HG02678 (cell line): ENCODE data around the gene TNS1.

Experiments used
- ATAC-seq: cut with Tn5 transposase; IDR thresholded peaks from one replicate; pipeline ENCODE4 v1.9.1; 2021; ENCODE audit warnings: mild to moderate bottlenecking, moderate library complexity; ENCODE audit not compliant: unreplicated experiment

The TNS1 gene

DNA sequence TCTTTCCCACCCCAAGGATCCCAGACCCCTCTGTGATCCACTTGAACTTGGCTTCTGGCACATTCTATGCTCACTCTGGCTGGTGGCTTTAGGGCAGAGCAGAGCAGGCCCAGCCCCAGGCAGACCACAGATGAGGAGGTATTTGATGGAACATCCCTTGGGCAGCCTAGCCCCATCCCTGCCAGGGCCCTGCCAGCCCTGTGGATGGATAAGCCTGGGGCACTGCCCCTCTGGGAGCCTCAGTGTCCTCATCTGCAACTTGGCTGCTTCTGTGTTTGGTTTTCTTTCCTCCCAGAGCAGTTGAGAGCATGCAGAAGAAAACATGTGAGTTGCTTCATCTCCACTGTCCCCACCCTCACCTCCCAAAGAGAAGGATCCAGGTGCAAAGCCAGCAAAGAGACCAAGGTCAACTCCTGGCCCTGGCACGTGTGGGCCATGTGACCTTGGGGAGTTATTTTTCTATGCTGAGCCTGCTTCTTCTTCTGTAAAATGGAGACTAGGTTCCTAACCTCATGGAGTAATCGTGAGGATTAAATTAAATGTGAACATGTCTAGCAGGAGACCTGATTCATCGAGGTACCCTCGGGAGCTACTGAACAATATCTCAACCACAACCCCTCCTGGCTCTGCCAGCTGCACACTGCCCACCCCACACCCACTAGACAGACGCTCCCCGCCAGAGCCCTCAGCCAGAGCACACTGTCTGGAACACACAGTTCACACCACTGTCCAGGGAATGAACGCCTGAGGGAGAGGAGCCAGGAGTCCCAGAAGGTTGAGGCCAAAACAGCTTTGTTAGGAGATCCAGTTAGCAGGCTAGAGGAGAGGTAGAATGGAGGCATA lies 14.6 kb upstream of the TNS1 start:
- no peak for ATAC-seq

DNA sequence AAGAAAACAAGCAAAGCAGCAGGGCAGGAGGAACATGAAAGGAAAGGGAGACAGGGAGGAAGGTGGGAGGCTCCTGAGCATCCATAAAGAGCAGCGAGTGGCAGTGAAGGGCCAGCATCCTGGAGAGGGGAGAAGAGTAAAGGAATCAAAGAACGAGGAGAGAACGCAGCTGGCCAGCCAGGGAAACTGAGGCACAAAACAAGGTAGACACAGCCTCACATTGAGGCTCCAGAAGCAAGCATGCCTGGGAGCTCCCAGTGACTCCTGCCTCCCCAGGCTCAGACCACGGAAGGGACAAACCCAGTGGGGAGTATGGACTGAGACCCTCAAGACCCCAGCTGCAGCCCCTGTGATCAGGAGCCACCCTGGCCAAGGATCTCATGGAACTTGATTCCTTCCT lies 14.0 kb upstream of the TNS1 start:
- no peak for ATAC-seq

DNA sequence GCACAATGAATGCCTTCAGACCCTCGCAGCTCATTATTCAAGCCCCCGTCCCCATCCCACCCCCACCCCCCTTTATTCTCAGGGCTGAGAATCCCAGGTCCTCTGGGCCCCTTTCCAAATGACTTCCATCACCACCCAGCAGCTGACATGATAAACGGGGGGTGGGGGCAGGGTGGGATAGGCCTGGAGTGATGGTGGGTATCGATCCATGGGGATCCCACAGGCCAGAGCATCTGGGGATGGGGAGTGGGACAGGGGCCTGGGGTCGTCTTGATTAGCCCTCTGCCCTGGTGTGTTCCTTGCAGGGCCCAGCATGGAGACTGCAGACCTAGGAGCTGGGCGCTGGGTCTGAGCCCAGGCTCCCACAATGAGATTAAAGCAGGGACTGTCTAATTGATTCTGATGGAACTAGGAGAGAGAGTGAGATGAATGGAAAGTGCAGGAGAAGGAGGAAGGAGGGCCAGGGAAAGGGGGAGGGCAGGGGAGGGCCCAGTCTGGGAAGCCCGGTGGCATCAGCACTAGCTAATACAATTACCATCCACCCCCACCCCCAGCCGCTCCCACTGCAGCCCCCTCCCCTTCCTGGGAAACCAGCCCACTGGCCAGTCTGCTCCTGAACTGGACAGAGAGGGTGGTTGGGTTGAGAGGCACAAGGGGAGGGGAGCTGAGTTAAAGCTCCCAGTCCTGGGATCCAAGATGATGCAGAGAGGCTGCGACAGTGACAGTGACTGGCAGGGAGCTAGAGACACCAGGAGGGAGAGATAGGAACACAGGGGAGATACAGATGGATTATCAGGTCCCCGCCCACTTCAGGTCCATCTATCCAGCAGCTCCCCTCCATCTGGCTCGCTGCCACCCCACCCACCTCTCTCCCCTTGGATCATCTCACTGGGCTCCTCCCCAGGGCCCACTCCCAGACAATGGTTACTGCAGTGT lies 13.1 kb upstream of the TNS1 start:
- ATAC-seq: no peak

DNA sequence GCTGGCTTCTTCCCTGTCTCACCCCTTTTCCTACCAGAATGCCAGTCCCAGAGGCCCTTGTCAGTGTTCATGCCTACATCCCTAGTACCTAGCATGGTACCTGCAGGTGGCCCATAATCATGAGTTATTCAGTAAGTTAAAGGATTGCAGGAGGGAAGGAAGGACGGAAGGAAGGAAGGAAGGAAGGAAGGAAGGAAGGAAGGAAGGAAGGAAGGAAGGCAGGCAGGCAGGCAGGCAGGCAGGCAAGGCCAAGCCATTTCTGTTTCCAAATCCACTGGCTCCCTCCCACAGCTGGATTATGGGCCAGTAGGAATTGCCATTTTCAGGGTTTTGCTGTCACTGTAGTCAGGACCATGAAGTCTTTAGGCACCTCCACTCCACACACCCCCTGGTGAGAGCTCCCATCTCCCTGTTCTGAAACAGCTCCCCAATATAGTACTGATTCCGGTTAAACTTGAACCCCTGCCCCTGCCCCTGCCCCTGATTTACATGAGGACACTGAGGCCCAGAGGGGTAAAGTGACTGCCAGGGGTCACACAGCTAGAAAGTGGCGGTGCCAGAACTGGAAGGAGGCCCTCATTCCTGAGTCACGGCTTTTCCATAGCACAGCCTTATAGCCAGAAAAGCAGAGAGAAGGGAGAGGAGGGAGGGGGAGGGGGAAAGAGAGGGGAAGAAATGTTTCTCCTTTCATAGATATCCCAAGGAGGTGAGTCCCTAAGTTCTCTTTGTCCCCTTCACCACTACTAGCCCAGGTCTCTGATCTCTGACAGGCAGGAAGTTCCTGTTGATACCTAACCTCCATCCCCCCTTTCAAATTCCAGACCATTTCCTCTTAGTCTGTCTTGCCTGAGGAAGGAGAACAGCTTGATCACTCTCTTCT lies 12.2 kb upstream of the TNS1 start:
- ATAC-seq: no peak

DNA sequence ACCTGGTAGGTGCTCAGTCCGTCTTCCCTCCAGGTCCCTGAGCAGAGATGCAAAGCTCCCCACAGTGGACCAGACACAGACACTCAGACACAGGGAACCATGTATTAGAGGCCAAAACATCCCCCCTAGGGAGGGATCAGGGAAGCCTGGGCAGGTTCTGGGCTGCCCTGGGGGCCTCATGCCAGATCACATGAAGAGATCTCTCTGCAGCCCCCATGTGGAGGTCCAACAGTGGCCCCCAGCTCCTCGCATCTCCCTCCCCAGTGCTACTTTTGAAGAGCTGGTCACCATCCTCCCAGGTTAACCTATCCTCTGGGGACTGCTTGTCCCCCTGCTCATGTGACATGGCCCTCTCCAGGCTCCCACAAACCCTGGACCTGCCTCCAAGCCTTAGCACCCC lies 10.5 kb upstream of the TNS1 start:
- no peak for ATAC-seq

DNA sequence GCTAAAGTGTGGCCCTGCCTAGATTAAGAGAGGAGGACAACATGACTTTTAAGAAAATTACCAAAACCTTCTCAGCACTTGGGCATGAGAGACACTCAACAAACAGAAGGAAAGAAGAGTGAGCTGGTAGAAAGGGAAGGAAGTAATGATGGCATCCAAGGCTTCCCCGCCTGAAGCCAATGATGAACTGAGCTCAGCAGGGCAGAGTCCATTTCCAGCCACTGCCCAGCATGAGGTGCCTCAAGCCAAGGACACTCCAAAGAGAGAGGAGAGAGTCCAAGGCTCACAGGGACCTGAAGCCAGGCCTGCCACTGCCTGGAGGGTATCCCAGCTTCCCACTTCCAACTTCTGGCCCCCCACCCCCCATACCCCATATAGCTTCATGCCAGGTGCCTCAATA lies 9.5 kb upstream of the TNS1 start:
- no peak for ATAC-seq

DNA sequence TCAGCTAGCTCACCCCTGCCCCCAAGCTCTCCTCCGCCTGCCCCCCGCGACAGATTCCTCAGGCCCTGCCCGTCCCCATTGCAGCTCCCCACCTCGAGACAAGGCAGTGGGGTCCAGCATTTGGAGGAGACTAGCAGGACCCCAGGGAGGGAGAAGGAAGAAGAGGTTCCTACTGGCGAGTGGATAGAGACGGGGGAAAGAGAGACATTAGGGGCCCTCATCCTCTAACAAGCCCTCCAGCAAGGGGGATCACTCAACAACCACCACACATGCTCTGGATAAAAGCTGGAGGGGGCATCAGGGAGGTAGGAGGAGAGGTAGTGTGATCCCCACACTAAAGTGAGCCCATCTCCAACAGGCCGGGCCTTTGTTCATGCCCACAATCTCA lies 8.9 kb upstream of the TNS1 start:
- ATAC-seq: no peak

DNA sequence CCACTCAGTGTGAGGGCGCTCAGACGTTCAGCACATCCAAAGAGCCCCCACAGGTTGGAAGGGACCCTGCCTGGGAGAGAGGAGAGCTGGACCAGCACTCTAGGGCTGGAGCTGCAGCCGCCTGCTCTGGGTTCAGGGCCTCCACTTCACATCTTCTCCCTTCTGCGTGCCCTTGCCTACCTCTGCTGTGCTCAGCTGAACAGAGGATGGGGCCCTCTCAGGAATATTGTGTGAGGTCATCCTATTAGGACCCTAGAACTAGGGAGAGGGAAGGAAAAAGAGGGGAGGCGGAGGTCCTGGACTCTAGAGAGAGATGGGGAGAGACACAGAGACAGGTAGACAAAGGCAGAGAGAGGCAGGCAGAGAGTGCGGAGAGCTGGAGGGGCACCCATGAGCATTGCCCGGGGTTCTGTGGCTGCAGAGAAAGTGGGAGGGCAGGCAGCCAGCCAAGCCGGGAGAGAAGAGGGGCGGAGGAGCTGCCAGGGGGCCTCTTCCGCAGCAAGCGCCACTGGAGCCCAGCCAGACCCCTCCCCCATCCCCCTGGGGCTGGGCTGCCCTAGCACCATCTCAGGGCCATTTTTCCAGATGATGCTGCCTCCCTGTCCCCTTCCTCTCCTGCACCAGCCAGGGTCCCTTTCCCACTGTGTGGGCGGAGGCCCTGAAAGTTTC lies 8.3 kb upstream of the TNS1 start:
- ATAC-seq: no peak

DNA sequence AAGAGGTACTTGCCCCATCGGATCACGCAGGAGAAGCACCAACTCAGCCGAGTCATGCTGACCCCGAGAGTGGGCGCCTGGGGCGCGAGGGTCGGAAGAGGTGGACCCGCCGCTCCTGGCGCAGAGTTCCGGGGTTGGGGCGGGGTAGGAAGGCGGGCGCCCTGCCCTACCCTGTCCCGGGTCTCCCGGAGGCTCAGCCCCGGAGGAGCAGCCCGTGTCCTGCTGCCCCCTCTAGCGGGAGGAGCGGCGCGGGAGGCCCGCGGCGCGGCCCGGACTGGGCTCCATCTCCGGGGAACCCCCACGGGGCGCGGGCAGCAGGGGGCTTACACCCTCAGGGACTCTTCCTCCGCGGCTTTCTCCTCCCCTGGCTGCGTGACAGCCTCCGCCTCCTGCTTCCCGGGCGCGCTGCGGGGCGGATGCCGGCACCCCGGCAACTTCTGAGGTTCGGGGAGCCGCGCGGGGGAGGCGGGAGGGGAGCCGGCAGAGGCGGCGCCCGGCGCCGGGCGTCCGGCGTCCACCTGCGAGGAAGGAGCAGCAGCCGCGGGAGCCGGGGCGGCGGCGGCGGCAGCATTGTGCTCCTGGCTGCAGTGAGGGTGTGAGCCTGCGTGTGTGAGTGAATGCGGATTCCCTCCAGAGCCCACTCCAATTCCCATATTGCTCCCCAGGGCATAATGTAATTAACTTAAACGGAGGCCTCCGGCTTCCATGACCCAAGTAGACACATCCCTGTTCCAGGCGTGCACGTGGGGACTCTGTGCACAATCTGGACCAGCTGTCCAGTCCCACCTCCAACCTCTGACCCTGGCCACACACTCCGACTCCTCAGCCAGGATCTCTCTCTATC lies 7.6 kb upstream of the TNS1 start:
- no peak for ATAC-seq

DNA sequence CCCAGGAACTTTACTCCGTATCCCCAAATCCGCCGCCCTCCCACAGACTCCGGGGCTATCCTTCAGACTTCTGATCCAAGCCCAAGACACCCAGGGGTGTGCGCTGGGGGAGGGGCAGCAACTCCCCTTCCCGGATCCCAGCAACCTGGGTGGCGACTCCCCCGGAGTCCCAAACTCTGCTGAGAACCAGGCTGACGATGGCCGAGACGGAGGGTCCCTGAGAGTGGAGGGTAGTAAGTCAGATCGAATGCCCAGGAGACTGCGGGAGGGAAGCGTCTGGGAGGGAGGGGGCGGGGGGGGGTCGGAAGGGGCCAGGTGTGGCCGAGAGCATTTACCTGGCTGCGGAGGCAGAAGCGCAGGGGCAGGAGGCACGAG lies 7.0 kb upstream of the TNS1 start:
- no peak for ATAC-seq

DNA sequence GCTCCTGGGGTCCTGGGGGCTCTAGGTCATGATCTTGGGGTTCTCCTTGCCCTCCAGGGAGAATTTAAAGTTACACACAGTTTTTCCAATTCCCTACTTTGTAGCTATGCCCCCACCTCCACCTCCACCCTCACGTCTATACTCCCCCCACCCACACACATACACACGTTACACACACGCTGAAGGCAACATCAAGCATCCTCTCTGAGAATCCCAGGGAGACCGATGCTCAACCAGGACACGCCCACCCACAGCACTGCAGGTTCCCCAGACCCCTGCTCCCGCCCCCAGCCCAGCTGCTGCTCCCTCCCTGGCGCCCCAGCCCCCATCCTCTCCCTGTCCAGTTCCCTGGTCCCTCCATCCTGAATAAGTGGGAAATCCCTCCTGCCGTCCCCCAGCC lies 6.4 kb upstream of the TNS1 start:
- ATAC-seq: no peak

DNA sequence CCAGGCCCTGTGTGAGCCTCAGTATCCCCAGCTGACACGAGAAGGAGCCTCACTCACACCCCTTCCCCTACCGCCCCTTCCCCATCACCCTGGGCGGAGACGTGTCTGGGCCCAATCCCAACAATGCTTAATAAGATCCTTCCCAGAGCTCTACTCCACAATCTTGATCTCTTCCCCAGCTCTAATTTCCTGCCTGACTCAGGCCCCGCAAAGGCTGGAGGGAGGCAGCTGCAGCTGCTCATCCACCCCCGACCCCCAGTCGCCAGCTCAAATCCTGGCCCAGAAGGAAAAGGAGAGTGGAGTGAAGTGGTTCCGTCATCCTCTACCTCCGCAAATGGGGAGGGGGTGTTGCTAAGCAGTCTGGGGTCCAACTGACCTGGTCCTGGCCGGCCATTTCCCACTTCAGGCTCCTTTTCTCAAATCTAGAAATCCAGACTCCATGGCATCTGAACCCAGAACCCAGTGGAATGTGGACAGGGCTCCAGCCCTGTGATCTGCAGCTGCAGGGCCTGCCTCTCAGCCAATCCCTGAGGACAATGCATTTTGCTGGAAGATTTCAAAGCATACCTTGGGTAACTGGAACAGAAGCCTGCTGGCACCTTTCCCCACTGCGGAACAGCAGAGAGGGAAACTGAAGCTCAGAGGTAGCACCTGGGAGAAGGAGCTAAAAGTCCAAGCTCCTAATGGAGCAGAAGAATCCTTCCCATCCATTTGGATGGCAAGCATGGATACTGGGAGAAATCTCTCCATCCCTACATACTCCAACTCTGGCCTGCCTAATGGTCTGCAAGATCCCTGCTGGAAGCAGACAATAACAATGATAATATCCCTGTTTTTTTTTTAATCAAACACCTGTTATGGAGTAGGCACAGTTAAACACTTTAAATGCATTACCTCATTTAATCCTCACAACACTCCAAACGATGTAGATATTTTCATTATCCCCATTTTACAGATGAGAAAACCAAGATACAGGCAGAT lies 5.6 kb upstream of the TNS1 start:
- ATAC-seq: no peak

DNA sequence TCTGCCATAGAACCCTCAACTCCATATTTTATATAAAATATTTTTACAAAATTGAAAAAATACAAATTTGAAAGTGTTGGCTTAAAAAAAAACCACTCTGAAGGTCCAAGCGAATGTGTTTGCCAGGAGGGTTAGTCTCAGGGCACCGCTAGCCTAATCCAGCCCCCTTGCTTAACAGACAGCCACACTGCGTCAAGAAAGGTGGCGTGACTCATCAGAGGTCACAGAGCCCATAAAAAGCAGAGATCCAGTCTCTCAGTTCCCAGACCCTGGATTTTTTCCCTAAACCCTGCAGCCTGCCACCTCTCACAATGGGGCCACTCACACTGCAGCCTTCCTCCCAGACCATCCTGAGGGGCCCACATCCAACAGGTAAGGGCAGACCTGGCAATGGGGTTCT lies 3.9 kb upstream of the TNS1 start:
- no peak for ATAC-seq

DNA sequence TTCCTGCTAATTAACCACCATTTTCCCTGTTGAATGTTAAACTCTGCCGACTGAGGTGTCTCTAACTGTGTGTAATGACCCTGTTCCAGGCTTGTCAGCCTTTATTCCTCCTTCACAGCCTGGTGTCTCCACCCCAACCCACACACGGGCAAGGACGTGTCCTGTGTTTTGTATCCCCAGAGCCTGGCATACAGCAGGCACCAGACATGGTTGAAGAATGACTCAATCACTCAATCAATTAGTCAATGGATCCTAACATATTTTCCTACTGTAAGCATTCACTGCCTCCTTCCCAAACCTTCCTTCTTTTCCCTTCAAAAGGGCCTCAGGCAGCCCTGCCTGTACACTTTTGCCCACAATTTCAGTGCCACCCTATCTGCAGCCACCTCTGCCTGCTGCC lies 2.7 kb upstream of the TNS1 start:
- ATAC-seq: no peak

DNA sequence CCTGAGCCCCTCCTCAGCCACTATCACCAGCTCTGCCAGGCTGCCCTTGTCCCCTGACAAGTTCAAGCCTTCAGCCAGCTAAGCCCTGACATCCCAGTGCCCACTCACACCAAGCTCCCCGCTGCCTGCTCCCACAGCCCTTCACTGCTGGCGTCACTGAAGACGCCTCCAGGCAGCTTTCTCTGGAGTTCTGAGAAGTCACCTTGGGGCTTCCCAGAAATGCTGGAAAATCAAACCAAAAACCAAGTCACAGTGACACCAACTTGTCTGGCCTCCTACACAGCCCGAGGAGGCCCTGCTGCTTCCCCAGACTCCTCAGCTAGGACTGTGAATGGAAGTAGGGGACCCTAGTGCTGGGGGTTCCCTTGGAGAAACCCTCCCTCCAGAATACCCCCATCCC lies 2.2 kb upstream of the TNS1 start:
- ATAC-seq: no peak

DNA sequence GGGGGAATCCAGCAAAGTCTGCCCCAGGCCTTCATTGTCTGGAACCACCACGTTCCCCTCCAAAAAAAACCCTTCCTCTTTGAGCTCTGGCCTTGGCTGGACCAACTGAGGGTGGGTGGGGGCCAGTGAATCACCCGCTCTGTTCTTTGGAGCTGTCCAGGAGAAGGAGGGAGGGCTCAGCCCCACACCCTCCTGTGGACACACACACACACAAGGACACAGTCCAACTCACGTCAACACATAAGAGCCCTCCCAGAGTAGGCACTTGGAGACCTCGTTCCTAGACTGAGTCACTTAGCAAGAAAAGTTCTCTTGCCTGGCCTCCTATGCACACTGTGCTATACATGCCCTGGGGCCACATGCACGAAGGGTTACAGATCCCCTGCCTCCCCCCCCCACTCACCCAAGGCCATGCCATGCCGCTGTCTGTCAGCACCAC lies 1.2 kb upstream of the TNS1 start:
- no peak for ATAC-seq

DNA sequence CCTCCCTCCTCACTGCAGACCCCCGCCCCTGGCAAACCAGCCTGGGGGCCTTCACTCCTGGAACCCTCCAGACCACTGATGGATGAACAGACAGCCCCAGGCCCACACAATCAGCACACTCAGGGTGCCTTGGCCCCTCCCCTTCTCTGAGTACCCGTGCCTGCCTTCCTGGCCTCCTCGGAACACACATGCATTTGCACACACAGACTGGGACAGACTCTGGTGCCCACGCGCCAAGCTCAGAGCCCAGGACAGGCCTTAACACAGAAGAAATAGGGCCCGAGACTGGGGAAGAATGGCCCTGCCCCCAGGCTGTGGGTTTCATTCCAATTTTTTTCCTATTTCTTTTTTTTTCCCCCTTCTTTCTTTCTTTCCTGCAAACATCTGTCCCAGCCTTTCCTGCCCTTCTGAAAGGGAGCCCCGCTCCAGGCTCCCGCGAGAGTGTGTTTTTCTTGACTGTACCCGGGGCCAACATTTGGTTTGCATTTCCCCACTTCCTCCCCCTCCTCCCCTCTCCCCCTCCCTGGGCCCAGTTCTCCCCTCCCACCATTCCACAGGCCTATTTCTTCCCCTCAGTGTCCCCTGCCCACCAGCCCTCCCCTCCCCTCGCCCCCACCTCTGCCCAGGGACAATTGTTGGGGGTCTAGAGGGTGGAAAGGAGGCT lies 618 bp upstream of the TNS1 start:
- no peak for ATAC-seq
